ENCODE measurements around the gene GPR156.

The GPR156 gene

DNA sequence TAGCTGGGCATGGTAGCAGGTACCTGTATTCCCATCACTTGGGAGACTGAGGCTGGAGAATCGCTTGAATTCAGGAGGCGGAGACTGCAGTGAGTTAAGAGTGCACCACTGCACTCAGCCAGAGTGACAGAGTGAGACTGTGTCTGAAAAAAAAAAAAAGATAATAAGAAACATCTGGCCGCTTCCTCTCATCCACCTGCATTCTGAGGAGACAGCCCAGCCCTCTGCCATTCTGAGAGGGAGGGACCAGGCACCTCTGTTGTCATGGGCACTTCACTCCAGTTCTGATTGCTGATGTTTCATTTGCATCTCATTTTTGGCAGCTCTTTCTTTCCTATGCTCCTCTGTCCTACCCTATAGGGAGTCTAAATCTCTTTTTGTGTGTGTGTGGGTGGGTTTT, 154.4 kb downstream of the GPR156 start:
- DNase-seq (ENCODE audit: insufficient read length, low spot score) (no peak), FAIRE-seq (no peak)
- TF ChIP-seq, protein P1, sequence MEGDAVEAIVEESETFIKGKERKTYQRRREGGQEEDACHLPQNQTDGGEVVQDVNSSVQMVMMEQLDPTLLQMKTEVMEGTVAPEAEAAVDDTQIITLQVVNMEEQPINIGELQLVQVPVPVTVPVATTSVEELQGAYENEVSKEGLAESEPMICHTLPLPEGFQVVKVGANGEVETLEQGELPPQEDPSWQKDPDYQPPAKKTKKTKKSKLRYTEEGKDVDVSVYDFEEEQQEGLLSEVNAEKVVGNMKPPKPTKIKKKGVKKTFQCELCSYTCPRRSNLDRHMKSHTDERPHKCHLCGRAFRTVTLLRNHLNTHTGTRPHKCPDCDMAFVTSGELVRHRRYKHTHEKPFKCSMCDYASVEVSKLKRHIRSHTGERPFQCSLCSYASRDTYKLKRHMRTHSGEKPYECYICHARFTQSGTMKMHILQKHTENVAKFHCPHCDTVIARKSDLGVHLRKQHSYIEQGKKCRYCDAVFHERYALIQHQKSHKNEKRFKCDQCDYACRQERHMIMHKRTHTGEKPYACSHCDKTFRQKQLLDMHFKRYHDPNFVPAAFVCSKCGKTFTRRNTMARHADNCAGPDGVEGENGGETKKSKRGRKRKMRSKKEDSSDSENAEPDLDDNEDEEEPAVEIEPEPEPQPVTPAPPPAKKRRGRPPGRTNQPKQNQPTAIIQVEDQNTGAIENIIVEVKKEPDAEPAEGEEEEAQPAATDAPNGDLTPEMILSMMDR (IDR thresholded peaks at IDR 0.05; ENCODE audit: insufficient read depth, missing control alignments) = no peak

DNA sequence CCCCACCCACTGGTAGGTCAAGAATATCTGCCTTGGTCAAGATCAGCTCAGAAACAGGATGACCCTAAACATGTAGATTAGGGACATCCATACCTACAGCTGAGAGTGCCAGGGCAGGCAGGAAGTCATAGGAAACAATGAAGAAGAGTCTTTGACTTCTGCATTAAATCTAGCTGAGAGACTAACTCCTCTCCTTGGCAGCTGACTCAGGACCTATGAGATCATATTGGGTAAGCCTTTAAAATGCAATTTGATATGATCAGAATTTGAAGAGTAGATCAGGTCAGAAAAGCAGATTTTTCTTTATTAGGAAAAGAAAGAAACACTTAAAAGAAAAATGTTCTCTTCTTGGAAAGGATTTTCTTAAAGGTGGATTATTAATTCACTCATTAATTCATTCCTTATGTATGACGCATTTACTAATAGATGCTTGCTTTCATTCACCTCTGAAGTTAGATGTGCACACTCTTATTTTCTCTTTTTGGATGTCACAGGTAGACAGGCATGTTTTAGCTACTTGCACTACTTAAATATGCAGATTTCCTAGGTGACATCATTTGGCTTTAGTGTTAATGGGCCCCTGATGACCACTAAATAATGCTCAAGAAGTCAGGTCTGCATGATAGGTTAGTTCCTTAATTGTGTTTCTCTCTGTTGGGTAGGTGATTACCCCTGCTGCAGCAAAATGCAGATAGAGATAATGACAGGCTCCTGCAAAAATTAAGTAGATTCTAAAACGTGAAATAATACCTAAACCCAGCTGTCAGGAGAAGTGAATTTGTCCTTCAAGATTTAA, 155.1 kb downstream of the GPR156 start:
- DNase-seq (ENCODE audit: insufficient read length, low spot score) (no peak), FAIRE-seq (no peak)
- TF ChIP-seq, protein P1 (IDR thresholded peaks at IDR 0.05; ENCODE audit: insufficient read depth, missing control alignments) = no peak

DNA sequence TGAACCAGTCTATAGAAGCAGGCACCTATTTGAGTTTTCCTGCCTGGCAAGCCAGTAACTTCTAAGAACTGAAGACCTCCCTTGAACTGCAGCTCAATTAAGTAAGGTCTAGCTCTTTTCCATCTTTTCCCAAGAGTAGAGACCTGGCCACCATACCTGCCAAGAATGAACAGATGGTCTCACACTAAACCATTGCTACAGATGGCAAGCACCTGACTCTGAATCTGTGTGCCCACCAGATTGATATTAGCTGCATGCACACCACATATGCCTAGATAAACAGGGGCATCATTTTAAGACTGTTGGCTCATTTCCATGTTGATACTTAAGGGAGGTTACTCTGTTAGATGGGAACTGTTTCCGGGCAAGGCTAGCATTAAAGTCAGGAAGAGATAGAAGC, 156.0 kb downstream of the GPR156 start:
- TF ChIP-seq, protein P1 (IDR thresholded peaks at IDR 0.05; ENCODE audit: insufficient read depth, missing control alignments) = no peak
- DNase-seq (ENCODE audit: insufficient read length, low spot score) (no peak), FAIRE-seq (no peak)

DNA sequence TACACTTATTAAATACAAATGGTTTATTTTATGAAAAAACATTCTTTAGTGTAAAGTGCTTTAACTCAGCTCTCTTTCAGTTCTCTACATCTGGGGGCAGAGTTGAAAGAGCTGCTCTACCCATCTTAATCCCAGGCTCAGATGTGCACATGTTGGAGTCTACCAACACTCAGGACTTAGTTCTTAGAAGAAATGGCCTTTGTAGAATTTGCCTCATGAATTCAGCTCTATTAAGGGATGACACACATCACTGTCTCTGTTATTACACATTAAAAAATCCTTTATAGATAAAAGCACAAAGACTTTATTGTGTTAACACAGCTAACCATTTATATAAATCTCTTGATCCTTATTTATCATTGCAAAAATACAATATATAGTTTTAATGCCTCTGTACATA, 159.0 kb downstream of the GPR156 start:
- no peak for DNase-seq (ENCODE audit: insufficient read length, low spot score)
- TF ChIP-seq, protein P1 (IDR thresholded peaks at IDR 0.05; ENCODE audit: insufficient read depth, missing control alignments) = no peak
- no peak for FAIRE-seq

DNA sequence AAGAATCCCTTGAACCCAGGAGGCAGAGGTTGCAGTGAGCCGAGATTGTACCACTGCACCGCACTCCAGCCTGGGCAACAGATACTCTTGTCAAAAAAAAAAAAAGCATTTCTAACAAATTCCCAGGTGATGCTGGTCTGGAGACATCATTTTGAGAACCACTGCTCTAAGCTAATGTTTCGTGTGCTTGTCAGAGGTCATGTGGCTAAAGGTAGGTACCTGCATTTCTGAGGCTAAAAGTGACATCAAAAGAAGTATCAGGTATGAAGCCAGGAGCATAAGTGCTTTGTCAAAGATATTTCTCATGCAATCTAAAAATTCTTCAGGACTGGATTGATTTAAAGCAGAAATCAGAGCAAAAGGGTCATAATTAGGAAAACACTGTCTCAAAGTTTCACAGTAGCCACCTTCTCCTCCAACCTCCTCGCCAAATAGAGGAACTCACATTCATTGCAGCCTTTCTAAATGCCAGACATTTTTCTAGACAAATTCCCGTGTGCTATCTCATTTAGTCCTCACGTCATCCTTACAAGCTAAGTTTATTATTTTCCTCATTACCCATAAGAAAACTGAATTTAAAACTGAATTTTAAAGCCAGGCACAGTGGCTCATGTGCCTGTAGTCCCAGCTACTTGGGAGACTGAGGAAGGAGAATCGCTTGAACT, 165.0 kb downstream of the GPR156 start:
- FAIRE-seq (no peak), DNase-seq (ENCODE audit: insufficient read length, low spot score) (no peak)
- TF ChIP-seq, protein P1 (IDR thresholded peaks at IDR 0.05; ENCODE audit: insufficient read depth, missing control alignments) = no peak
